GM08714 (cell line): ENCODE results near the gene OR2F2.

Source experiments
- H3K4me3 ChIP-seq: fragments of 200-500 bp; sonication (Bioruptor generic); 2 replicates; pipeline ENCODE4 v1.5.1; 2014; ENCODE audit warnings: mild to moderate bottlenecking, low read length, inconsistent platforms
- ZNF274 ChIP-seq: IDR thresholded peaks from 2 replicates; pipeline ENCODE4 v1.6.1; 2012; ENCODE audit warnings: mild to moderate bottlenecking, low read depth, low read length

The OR2F2 gene

DNA sequence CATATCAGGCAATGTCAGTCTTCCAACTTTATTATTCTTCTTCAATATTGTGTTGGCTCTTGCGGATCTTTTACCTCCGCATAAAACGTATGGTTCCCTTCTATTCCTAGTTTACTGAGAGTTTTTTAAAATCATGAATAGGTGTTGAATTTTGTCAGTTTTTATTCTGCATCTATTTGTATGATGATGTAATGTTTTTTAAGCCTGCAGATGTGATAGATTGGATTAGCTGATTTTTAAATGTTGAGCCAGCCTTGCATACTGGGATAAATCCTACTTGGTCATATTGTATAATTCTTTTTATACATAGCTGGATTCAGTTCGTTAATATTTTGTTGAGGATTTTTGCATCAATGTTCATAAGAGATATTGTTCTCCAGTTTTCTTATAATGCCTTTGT lies 10.4 kb downstream of the OR2F2 start:
- no peak overlapping the region for H3K4me3 ChIP-seq
- no peak for TF ChIP-seq ZNF274

DNA sequence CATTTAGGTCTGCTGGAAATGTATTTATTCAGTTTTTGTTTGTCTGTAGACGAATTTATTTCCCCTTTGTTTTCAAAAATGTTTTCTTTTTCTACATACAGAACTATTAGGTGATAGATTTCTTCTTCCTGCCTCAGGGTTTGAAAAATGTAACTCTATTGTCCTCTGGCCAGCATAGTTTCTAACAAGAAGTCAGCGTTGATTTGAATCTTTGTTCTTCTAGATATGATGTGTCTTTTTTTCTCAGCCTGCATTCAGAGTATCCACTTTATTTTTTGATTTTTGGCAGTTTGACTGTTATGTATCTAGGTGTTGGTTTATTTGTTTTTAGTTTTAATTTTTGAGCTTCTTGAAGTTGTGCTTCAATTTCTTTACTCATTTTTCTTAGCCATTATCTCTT lies 12.1 kb downstream of the OR2F2 start:
- no peak overlapping the region for H3K4me3 ChIP-seq

DNA sequence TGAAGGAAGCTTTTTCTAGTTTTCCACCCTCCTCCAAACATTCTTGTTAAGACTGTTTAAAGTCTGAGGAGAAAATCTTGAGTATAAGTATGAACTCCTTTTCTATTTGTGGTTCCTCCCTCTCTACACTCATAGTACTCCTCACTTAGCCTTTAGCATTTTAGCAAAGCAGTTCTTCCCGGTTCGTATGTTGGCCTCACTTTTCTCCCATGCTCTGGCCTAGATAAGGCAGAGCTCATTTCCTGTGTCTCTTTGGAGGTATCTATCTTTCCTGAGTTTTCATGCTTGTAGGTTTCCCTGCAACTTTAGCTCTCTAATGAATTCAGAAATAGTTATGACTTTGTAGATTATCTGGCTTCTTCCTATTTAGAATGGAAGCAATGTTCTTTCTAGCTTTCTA lies 13.7 kb downstream of the OR2F2 start:
- no peak for TF ChIP-seq ZNF274
- no peak overlapping the region for H3K4me3 ChIP-seq

More for the DNA sequence above, 12.1 kb downstream of the OR2F2 start:
- no peak for TF ChIP-seq ZNF274

DNA sequence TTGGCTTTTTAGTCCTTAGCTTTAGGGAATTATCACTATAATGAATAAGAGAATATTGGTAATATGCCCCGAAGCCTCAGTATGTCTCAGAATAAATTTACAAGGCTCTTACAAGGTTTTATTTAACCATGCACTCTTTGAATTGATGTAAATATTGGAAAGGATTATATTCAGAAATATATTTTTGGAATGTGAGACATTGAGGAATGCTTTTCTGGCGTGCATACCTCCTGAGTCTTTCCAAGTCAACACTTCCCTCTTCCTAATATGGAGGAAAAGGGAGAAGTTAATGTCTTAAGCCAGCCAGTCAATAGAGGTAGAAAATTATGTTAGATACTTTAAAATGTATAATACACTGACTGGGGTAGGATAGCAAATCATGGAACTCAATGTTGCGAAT lies 18.4 kb downstream of the OR2F2 start:
- no peak overlapping the region for H3K4me3 ChIP-seq
- TF ChIP-seq ZNF274, result no peak

DNA sequence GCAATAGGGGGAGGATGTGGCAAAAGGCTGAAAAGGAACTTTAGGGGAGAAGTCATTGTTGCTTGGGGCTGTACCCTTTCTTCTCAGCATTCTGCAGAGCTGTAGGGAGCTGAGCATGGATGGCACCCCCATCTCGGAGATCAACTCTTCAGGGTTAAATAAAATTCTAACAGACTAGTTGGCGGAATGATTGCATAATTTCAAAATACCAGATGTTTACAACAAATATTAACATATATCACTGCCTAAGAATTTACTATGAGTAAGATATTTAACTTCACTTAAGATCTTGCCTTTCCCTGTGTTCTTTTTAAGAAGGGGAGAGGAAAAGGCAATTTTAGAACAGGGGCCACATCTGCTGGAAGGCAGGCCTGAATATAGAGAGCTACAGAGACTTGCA lies 19.1 kb downstream of the OR2F2 start:
- TF ChIP-seq ZNF274, result no peak

DNA sequence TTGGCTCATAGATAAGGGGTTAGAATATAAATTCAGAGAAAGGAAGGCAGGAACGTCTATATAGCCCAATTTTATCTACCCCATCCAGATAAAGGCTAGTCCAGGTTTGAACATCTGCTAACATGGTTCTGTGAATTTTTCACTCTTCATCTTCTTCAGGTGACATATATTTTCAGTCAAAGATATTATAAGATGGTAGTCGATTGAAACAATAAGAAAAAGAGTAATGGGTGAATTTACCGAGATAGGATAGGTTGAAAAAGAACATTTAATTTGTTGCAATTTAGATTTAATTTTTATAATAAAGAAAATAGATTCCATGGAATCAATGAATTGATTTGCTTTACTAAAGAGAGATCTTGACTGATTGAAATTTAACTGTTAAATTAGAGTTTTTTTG lies 19.5 kb downstream of the OR2F2 start, which contains the start of gene OR2F1:
TSS of gene OR2F1 (plus strand) at position 301 of the 400 bp plus-strand sequence. CDS start 5,127 bp downstream, outside the sequence.
- H3K4me3 ChIP-seq, result no peak within 1 kb of the TSS
- no peak for TF ChIP-seq ZNF274

More for the DNA sequence above, 19.1 kb downstream of the OR2F2 start:
- H3K4me3 ChIP-seq, result no peak overlapping the region

DNA sequence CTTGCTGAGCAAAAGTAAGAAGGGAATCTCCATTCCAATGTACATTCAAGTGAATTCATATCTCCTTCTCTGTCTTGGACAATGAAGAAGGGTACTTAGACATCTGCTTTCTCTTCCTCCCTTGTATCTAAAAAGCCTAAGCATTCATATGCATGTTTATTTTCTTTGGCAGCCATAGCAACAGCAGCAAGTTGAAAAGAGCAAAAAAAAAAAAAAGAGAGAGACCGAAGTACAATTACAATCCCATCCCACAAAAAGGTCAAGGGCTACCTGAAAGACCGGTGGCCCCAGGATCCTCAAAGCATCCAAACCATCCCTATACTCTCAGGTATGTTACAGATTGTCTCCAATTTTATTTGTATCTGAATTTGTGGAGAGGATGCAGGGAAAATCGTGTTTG lies 23.7 kb downstream of the OR2F2 start:
- TF ChIP-seq ZNF274, result no peak
- no peak overlapping the region for H3K4me3 ChIP-seq

DNA sequence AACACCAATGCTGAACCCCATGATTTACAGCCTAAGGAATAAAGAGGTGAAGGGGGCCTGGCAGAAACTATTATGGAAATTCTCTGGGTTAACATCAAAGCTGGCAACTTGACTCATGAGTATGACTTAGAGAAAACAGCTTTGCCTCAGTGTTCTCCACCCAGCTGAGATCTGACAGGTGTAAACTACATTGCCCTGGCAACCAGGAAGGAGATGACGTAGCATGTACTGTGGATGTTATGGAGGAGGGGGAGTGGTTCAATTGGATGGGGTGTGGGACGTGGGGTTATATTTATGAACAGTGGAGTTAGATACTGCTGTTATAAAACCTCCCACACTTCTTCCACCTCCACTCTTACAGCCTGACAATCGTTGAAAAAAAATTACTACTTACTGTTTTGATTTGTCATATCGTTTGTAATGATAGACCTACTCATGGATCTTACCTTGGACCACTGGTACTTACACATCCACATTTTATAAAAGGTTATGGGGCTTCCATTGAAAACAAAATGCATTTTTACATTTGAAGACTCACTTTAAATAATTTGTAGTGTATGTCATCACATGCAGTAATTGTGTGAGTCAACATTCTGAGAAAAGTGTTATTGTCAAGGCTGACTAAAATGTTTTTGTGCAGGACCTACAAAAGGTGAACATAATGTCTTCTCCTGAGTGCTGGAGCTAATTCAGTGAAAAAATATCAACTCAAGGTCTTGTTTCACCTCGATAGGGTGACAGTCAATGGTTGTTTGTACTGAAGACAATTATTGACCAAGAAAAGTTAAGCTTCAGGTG lies 26.0 kb downstream of the OR2F2 start:
- no peak overlapping the region for H3K4me3 ChIP-seq
- no peak for TF ChIP-seq ZNF274

DNA sequence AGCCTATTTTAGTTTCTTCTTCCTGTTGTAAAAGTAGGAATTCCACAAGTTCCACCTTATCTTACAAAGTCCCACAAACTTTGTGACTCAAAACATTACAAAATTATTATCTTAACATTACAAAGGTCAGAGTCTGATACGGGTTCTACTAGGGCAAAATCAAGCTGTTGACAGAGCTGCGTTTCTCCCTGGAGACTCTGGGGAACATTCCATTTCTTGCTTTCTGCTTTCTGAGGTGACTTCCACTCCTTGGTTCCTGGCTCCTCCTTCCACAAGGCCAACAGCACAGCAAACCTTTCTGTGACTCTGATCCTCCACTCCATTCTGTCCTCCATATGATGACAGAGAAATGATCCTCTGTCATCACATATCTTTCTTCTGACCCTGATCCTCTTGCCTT lies 30.2 kb downstream of the OR2F2 start:
- H3K4me3 ChIP-seq, result no peak overlapping the region
- TF ChIP-seq ZNF274, result no peak

DNA sequence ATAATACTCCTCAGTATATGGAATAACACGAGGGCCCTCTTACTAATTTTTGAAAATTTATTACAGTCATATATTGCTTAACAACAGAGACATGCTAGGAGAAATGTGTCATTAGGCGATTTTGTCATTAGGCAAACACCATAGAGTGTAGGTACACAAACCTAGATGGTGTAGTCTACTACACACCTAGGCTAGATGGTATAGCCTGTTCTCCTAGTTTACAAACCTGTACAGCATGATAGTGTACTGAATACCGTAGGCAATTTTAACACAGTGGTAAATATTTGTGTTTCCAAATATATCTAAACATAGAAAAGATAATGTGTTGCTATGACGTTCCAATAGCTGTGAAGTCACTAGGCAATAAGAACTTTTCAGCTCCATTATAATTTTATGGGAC lies 32.4 kb downstream of the OR2F2 start:
- TF ChIP-seq ZNF274, result no peak
- no peak overlapping the region for H3K4me3 ChIP-seq

DNA sequence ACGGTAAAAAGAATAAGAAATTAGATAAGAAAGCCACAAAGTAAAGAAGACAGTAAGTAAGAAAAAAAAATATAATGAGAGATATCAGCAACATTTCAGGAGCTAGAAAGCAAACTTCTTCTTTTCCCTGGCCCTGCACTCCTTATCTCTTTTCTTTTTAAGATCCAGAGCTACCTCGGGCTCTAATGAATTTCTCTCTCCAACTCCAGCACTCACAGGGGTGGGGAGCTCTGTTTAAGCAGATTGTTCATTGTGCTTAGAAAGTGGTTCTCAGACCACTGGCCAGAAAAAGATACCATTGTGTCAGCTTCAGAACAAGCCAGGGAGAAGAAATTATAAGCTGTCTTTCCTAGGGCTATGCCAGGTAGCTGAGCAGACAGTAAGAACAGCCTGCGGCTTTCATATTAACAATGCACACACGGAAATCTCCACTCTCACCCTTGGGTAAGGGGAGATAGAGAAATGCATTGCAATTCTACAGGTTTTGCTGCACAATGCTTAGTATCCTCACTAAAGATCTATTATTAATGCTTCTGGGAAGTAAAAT lies 38.9 kb downstream of the OR2F2 start:
- no peak for TF ChIP-seq ZNF274
- no peak overlapping the region for H3K4me3 ChIP-seq

DNA sequence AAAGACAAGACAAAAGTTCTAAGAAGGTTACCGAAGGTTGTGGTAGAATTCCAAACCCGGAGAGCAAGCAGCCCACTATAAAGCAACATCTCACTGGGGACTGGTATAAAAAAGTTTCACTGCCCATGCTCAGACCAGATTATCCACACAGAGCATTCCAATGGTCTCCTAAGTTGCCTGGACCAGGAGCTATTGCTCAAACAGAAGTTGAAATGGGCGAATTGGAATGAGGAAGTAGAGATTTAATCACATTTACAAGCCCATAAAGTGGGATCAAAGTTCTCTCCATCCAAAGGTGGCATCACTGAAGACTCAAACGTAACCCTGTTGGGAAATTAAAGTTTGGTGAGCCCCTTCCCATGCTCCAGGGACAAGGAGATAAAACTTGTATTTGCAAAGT lies 39.4 kb downstream of the OR2F2 start:
- no peak overlapping the region for H3K4me3 ChIP-seq
- no peak for TF ChIP-seq ZNF274

DNA sequence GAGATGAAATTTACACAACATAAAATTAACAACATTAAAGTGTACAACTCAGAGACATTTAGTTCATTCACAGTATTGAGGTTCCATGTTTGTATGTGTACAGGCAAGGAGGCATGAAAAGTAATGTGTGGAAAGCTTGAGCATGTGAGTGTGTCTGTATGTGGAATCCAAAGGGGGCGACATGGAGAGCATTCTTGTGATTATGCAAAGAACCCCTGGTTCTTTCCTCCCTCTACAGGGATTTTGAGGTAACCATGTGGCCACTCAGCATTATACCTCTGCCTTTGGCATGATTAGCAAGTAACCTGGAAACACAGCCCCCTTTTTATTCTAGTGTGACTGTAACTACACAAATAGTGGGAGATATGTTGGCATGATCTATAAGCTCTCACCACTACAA lies 40.6 kb downstream of the OR2F2 start:
- H3K4me3 ChIP-seq, result no peak overlapping the region
- TF ChIP-seq ZNF274, result no peak

DNA sequence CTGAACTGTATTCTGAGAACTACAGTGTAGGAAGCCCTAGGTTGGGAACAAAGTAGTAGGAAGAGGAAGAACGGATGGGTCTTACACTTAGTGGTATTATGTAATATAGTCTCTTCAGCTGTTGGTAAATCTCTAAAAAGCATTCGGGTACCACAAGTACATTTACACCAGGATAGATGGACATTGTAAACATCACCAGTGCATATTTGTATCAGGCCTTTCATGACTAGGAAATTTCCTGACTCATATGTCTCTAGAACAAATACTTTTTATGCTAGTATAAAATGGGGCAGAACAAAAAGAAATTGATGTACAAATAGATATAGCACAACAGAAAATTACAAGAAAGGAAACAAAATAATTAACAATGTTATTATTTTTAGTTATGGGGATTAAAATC lies 43.6 kb downstream of the OR2F2 start:
- no peak overlapping the region for H3K4me3 ChIP-seq
- TF ChIP-seq ZNF274, result no peak

DNA sequence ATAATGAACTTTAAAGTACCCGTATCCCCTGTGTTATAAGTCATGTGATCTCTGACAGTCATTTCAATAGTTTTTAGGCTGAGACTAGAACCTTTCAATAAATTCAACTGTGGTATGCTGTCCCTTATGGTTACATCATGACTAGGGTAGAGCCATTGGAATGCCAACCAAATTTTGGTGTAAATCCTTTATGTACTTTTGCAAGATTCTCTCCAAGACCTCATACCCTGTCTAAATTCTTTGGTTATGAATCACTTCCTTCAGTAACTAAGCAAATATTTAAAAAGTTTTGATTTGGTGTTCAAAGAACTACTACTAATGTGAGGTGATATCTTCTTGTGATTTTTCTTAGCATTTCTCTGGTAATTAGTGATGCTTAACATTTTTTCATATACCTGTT lies 44.3 kb downstream of the OR2F2 start:
- no peak for TF ChIP-seq ZNF274
- H3K4me3 ChIP-seq, result no peak overlapping the region

DNA sequence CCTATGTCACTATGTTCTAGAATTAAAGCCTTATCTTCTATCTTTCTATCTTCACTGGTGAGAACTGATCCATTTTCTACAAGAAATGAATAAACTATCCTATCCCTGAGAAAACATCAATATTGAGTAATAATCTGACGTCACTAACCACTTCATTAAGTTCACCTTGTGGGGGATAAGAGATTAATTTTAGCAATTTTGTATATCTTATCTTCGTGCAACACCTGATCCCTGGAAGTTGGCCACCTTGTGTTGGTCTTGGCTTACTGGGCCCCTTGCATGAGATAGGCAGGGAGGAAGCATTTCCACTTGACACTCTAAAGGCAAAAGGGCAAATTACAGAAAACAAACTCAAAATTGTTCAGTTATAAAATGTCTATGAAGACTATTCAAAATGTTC lies 45.0 kb downstream of the OR2F2 start:
- no peak overlapping the region for H3K4me3 ChIP-seq
- no peak for TF ChIP-seq ZNF274
